ENCODE results near the gene RRP8. TPM values are rescaled to one million over a fixed set of nuclear protein-coding genes. Genes with fewer than 3 reads are reported as not detected.

The RRP8 gene
- polyA plus RNA-seq, 1 donor from 2014 or later = 23.4 TPM

DNA sequence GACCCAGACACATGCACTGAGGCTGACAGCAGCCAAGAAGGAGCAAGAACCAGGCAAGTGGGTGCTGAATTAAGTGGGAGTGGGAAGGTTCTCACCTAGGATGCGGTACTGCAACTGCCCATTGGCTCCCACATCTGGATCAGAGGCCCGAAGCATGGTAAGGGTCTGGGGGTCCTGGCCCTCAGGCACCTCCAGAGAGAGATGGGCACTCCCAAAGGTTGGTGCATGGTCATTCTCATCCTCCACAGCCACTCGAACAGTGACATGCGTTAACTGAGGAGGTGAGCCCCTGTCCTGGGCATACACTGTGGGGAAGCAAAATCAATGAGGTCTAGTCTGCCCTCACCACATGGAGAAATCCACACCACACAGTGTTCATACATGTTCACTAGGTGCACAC is 25.1 kb upstream of the RRP8 start:
- Histone ChIP-seq H3K4me2 (ENCODE audit: low read length) (no peak overlapping the region), H3K9ac (ENCODE audit: low read length) (no peak overlapping the region), H3F3A (ENCODE audit: insufficient read depth, low read length, poor library complexity, severe bottlenecking) (no peaks in the 10 kb centered on the region), H2AFZ (ENCODE audit: low read depth, low read length) (no peak overlapping the region), H3K36me3 (ENCODE audit: insufficient read depth, low read length) (peaks cover 21% of the 10 kb centered on the region), H3K4me3 (ENCODE audit: low read length) (no peak overlapping the region), H3K79me2 (replicated peaks; ENCODE audit: insufficient read depth, low read length) (no peaks in the 10 kb centered on the region), H3K27me3 (ENCODE audit: insufficient read depth, low read depth, low read length) (no peaks in the 10 kb centered on the region), H3K9me3 (ENCODE audit: low read length) (no peaks in the 10 kb centered on the region), H3K27ac (ENCODE audit: low read length) (no peak overlapping the region), H3K9me2 (ENCODE audit: insufficient read depth, low read length) (no peaks in the 10 kb centered on the region), H4K20me1 (ENCODE audit: insufficient read depth) (no peaks in the 10 kb centered on the region)
- TF ChIP-seq, protein P1, sequence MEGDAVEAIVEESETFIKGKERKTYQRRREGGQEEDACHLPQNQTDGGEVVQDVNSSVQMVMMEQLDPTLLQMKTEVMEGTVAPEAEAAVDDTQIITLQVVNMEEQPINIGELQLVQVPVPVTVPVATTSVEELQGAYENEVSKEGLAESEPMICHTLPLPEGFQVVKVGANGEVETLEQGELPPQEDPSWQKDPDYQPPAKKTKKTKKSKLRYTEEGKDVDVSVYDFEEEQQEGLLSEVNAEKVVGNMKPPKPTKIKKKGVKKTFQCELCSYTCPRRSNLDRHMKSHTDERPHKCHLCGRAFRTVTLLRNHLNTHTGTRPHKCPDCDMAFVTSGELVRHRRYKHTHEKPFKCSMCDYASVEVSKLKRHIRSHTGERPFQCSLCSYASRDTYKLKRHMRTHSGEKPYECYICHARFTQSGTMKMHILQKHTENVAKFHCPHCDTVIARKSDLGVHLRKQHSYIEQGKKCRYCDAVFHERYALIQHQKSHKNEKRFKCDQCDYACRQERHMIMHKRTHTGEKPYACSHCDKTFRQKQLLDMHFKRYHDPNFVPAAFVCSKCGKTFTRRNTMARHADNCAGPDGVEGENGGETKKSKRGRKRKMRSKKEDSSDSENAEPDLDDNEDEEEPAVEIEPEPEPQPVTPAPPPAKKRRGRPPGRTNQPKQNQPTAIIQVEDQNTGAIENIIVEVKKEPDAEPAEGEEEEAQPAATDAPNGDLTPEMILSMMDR (IDR thresholded peaks at IDR 0.05; ENCODE audit: poor library complexity, severe bottlenecking) = no peak
- TF ChIP-seq TAF1 (IDR thresholded peaks at IDR 0.05; ENCODE audit: low read depth) (no peak), MXI1 (conservative IDR thresholded peaks at IDR 0.05; ENCODE audit: poor library complexity, severe bottlenecking) (no peak)

DNA sequence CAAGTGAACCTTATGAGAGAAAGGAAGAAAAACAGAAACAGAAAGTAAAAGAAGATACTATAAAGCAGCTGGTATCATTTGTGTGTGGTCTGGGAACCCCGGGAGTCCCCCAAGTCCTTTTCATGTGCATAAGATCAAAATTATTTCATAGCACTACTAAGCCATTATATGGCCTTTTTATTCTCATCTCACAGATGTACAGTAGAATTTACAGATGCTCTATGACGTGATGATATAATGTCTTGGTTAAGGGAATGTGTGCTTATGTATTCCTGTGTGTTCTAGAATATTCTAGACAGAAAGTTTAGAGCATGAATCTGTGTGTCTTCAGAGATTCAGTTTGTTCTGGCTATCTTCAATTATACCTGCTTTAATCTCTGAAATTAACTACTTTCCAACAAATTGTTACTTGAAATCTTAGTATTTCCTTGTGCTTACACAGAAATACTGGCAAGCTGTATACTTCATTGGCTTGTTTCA is 24.4 kb upstream of the RRP8 start:
- TF ChIP-seq, protein P1 (IDR thresholded peaks at IDR 0.05; ENCODE audit: poor library complexity, severe bottlenecking) = no peak
- TF ChIP-seq EZH2 (IDR thresholded peaks at IDR 0.05; ENCODE audit: borderline replicate concordance, insufficient read depth, low read length, poor library complexity, severe bottlenecking) = no peak
- TF ChIP-seq TAF1 (IDR thresholded peaks at IDR 0.05; ENCODE audit: low read depth) = no peak
- TF ChIP-seq SMC3 (conservative IDR thresholded peaks at IDR 0.05; ENCODE audit: poor library complexity) = no peak
- TF ChIP-seq POLR2AphosphoS5 (IDR thresholded peaks at IDR 0.05) = no peak
- no peak for TF ChIP-seq RAD21 (conservative IDR thresholded peaks at IDR 0.05)
- no peak for TF ChIP-seq MXI1 (conservative IDR thresholded peaks at IDR 0.05; ENCODE audit: poor library complexity, severe bottlenecking)
- TF ChIP-seq, protein P2, sequence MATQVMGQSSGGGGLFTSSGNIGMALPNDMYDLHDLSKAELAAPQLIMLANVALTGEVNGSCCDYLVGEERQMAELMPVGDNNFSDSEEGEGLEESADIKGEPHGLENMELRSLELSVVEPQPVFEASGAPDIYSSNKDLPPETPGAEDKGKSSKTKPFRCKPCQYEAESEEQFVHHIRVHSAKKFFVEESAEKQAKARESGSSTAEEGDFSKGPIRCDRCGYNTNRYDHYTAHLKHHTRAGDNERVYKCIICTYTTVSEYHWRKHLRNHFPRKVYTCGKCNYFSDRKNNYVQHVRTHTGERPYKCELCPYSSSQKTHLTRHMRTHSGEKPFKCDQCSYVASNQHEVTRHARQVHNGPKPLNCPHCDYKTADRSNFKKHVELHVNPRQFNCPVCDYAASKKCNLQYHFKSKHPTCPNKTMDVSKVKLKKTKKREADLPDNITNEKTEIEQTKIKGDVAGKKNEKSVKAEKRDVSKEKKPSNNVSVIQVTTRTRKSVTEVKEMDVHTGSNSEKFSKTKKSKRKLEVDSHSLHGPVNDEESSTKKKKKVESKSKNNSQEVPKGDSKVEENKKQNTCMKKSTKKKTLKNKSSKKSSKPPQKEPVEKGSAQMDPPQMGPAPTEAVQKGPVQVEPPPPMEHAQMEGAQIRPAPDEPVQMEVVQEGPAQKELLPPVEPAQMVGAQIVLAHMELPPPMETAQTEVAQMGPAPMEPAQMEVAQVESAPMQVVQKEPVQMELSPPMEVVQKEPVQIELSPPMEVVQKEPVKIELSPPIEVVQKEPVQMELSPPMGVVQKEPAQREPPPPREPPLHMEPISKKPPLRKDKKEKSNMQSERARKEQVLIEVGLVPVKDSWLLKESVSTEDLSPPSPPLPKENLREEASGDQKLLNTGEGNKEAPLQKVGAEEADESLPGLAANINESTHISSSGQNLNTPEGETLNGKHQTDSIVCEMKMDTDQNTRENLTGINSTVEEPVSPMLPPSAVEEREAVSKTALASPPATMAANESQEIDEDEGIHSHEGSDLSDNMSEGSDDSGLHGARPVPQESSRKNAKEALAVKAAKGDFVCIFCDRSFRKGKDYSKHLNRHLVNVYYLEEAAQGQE (IDR thresholded peaks at IDR 0.05; ENCODE audit: borderline replicate concordance) = no peak
- no peak for TF ChIP-seq EP300 (conservative IDR thresholded peaks at IDR 0.05; ENCODE audit: poor library complexity, severe bottlenecking)
- Histone ChIP-seq H3K79me2 (replicated peaks; ENCODE audit: insufficient read depth, low read length) (no peaks in the 10 kb centered on the region), H3K4me3 (ENCODE audit: low read length) (no peak overlapping the region), H3K4me2 (ENCODE audit: low read length) (no peak overlapping the region), H3F3A (ENCODE audit: insufficient read depth, low read length, poor library complexity, severe bottlenecking) (no peaks in the 10 kb centered on the region), H3K9me2 (ENCODE audit: insufficient read depth, low read length) (no peaks in the 10 kb centered on the region), H4K20me1 (ENCODE audit: insufficient read depth) (no peaks in the 10 kb centered on the region), H3K27me3 (ENCODE audit: insufficient read depth, low read depth, low read length) (no peaks in the 10 kb centered on the region), H3K36me3 (ENCODE audit: insufficient read depth, low read length) (peaks cover 21% of the 10 kb centered on the region), H3K9ac (ENCODE audit: low read length) (no peak overlapping the region), H3K27ac (ENCODE audit: low read length) (no peak overlapping the region), H2AFZ (ENCODE audit: low read depth, low read length) (no peak overlapping the region), H3K9me3 (ENCODE audit: low read length) (no peaks in the 10 kb centered on the region)

All from neural cell (in vitro differentiated cells).